Epithelial cell of proximal tubule (primary cell): ENCODE data around the gene PSMD6. TPM values are rescaled to one million over a fixed set of nuclear protein-coding genes. Genes with fewer than 3 reads are reported as not detected.
A peak's percentile ranks its signal among the peaks of the same experiment; 100 is the strongest.

Experiments
- DNase-seq: peaks from one replicate; pipeline ENCODE4 v3.0.0-alpha.2; 2011; ENCODE audit warnings: low read depth
- H3K4me3 ChIP-seq: 2 replicates; pipeline ENCODE4 v1.5.1; 2011; ENCODE audit warnings: low read depth, mild to moderate bottlenecking, low read length
- CTCF ChIP-seq: conservative IDR thresholded peaks from 2 replicates; pipeline ENCODE4 v1.5.1; 2012; ENCODE audit warnings: low read depth, mild to moderate bottlenecking, low read length
- total RNA-seq: library from RNA; depleted of rRNA; stranded (reverse); fragments of >200 nt; gene quantifications from 2 replicates; pipeline ENCODE4 v1.2.3, GENCODE V29; 2015

The PSMD6 gene
- total RNA-seq, 1 donor from 2014 or later, result 92.1 TPM

- no peak for TF ChIP-seq CTCF
- H3K4me3 ChIP-seq, result no peak overlapping the region
- no peak for DNase-seq
Observed at GRCh38 chr3:64028754-64029153, 5.5 kb upstream of the PSMD6 start.

- TF ChIP-seq CTCF, result no peak
Observed at GRCh38 chr3:64027658-64028057, 4.4 kb upstream of the PSMD6 start.

GRCh38 chr3:64026346-64026745 lies 3.1 kb upstream of the PSMD6 start:
- DNase-seq, result no peak
- no peak overlapping the region for H3K4me3 ChIP-seq
- no peak for TF ChIP-seq CTCF

More at GRCh38 chr3:64027658-64028057, 4.4 kb upstream of the PSMD6 start:
- no peak for DNase-seq
- H3K4me3 ChIP-seq, result no peak overlapping the region

- no peak for TF ChIP-seq CTCF
- DNase-seq, result no peak
- H3K4me3 ChIP-seq, result no peak overlapping the region
Observed at GRCh38 chr3:64023861-64024223, 548 bp upstream of the PSMD6 start.

GRCh38 chr3:64022451-64023186 lies 675 bp downstream of the PSMD6 start:
- TF ChIP-seq CTCF, result no peak
- peak overlapping the region; percentile 88 for H3K4me3 ChIP-seq
- DNase-seq, result no peak

GRCh38 chr3:64021922-64022321 lies 1.4 kb downstream of the PSMD6 start:
- TF ChIP-seq CTCF, result no peak
- no peak for DNase-seq
- H3K4me3 ChIP-seq, result peak overlapping the region; percentile 88

GRCh38 chr3:64019879-64020278 lies 3.4 kb downstream of the PSMD6 start:
- no peak for DNase-seq
- TF ChIP-seq CTCF, result no peak
- no peak overlapping the region for H3K4me3 ChIP-seq
